Hepatic stellate cell (primary cell): ENCODE measurements around the gene ASAP2.
A peak's percentile ranks its signal among the peaks of the same experiment; 100 is the strongest.

Experiments used
- DNase-seq: peaks from one replicate; pipeline ENCODE4 v3.0.0; 2011; ENCODE audit warnings: low spot score

Gene ASAP2

GRCh38 chr2:9325428-9325827, 118.8 kb downstream of the ASAP2 start:
- DNase-seq = no peak

- DNase-seq = peak; percentile 35
Observed at GRCh38 chr2:9326975-9327374, 120.4 kb downstream of the ASAP2 start.

- DNase-seq = no peak
Observed at GRCh38 chr2:9327873-9328352, 121.3 kb downstream of the ASAP2 start.

DNA sequence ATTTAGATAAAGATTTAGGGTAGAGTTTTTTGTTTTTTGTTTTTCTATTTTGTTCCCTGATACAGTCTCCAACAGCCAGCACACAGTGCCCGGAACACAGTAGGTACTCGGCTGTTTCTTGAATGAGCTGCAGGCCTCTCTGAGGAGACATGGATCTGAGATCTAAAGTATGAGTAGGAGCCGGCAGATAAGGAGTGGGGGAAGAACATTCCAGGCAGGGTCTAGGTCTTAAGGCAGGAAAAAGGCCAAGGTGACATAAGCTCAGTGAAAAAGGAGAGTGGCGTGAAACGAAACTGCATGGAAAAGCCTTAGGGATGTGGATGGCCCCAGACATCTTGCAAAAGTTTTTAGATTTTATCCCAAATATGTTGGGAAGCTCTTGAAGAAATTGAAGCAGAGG, 122.3 kb downstream of the ASAP2 start:
- DNase-seq = no peak

GRCh38 chr2:9329497-9329896, 122.9 kb downstream of the ASAP2 start:
- DNase-seq = no peak

- DNase-seq = no peak
Observed at GRCh38 chr2:9330612-9331270, 124.1 kb downstream of the ASAP2 start.

DNA sequence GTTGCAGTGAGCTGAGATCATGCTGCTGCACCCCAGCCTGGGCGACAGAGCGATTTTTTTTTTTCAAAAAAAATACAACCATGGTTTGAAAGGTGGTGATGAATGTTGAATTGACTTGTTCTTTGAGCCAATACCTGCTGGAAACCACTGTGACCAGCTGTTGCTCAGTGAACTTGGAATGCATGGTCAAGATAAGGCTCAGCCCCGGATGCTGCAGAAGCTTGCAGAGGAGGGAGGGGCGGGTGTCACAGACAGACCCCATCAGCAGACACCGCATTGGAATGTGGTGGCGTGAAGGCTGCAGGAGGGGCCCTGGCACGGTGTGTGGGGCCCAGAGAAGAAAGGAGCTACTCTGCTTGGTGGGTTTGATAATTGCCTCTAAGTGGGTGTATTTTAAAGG, 125.1 kb downstream of the ASAP2 start:
- DNase-seq = no peak

DNA sequence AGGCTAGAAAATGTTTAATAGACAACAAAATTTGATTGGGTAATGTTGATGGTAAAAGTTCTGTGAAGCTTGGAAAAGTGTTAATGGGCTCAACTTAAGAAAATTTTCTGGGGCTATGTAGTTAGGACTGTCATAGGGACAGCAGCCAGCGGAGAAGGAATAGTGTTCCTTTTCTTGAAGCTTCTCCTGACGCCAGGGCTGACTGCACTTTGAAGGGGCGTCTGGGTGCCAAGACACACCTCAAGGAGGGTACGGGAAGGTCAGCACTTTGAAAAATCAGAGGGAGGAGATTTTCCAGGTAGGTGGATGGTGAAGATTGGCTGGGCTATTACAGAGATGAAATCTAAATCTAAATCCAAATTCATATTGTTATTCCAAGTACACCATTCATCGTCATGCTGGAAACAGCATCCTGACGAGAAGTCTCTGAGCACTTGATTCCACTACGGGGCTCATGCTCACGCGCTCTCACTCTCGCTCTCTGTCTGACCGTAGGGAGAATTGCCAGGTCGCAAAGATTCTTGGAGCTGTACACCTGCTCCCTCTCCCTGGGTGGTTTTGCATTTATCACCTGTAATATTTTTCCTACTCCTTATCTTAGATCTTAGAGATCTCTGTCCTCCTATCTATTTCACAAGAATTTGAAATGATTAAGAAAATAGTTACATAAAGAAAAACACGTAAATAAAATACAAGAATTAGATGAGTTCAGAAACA, 125.7 kb downstream of the ASAP2 start:
- no peak for DNase-seq

DNA sequence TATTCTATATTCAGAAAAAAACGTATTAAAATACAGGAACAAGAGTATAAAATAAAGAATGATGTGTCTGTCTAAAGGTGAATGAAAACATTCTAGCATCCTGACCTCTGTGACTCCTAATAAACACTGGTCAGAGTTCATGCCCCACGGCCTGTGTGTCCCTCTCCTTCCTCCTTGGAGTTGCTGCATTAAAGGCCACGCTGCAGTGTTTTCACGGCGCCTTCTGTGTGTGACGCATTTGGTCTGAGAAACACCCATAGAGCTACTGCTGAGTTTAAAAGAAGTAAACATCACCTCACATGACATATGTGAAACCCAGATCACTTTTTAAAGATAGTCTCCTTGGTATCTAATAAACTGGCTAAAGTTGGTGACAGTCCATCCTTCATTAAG, 126.2 kb downstream of the ASAP2 start:
- no peak for DNase-seq

GRCh38 chr2:9333591-9334171, 127.1 kb downstream of the ASAP2 start:
- peak; percentile 75 for DNase-seq

DNA sequence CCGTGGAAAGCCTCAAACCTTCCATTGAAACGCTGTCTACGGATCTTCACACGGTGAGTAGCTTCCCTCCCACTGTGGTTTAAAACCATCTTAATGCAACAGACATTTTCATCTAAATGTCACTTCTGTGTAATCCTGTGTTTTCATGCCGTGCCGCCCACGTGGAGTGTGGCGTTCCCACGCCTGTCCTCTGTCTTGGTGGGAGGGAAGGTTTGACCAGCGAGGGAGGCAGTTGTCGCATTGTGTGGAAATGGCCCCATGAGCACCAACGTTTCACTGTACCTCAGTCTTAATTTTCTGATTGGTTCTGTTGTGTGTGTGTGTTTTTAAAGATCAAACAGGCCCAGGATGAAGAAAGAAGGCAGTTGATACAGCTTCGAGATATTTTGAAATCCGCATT, 128.1 kb downstream of the ASAP2 start:
- DNase-seq = no peak

- DNase-seq = no peak
Observed at GRCh38 chr2:9335322-9335832, 128.8 kb downstream of the ASAP2 start.

- peak; percentile 19 for DNase-seq
Observed at GRCh38 chr2:9336241-9336575, 129.6 kb downstream of the ASAP2 start.

DNA sequence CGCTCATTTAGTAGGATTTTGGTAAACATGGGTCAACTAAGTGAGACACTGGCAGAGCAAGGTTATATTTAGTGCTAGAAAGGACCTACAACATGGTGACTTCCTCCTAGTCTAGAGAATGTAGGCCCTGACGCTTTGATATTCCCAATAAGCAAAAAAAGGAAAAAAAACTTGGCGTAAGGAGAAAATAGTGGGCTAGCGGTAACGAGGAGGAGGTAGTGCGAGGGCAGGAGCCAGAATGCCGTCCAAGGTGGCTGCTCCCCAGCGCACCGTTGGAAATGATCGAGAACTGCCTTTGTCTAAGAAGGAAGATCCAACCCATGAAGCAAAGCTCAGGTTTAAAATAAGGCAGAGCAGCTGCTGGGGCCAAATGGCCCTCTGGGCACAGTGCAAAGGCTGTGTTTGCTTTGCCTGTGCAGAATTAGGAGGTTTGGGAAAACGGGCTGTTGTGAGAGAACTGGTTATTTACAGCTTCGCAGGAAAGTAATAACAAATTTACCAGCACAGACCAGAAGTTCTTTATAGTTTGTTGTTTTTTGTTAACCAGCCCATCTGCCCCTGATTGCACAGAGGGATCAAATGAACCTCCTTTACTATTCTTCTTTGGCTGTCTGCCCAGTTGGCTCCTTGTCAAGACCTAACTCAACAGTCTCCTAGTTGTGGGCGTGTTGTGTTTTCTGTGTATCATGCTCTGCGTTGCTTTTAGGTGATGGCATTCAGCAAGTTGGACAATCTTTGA, 130.1 kb downstream of the ASAP2 start:
- DNase-seq = peak; percentile 71

- no peak for DNase-seq
Observed at GRCh38 chr2:9337901-9338300, 131.3 kb downstream of the ASAP2 start.

- DNase-seq = no peak
Observed at GRCh38 chr2:9341337-9341887, 134.8 kb downstream of the ASAP2 start.

GRCh38 chr2:9342659-9343058, 136.0 kb downstream of the ASAP2 start:
- DNase-seq = no peak

DNA sequence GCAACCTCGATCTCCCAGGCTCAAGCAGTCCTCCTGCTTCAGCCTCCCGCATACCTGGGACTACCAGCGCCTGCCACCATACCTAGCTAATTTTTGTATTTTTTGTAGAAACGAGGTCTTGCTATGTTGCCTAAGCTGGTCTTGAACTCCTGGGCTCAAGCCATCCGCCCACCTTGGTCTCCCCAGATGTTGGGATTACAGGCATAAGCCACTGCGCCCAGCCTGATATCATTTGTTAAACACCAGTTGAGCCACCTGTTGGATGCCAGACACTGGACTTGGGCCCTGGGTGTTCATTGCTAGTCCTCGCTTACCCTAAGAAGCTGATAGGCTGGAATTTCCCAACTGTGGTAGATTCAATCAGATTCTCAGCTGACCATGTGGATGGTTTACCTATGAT, 136.9 kb downstream of the ASAP2 start:
- DNase-seq = no peak

GRCh38 chr2:9344434-9344833, 137.8 kb downstream of the ASAP2 start:
- DNase-seq = no peak

DNA sequence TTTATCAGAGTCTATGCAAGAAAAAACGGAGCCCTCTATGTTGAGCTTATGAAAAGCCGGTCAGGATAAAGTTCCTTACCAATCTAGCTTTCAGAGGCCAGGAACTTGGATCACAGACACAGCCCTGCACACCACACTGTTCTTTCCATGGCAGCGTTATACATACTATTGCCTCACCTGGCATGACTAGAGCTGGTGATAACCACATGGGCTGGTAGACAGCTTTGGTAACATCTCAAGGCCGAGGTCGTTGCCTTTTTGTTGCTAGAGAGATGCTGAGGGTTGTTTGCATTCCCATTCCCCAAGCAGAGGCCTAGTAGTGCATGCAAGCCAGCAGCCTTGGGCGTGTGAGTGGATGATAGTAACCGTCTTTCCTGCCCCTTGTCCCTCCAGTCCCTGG, 138.7 kb downstream of the ASAP2 start:
- no peak for DNase-seq

- no peak for DNase-seq
Observed at GRCh38 chr2:9345997-9346396, 139.4 kb downstream of the ASAP2 start.

GRCh38 chr2:9346885-9347284, 140.3 kb downstream of the ASAP2 start:
- DNase-seq = no peak
